ENCODE data around the gene TMEM62.
"Not testable (repeated sequence)": the region's sequence is repeated elsewhere in the genome, so short reads cannot be mapped to it uniquely, and the experiment has no call there.

The TMEM62 gene

GRCh38 chr15:43125100-43125661, 8.2 kb upstream of the TMEM62 start:
- no peak for DNase-seq

DNA sequence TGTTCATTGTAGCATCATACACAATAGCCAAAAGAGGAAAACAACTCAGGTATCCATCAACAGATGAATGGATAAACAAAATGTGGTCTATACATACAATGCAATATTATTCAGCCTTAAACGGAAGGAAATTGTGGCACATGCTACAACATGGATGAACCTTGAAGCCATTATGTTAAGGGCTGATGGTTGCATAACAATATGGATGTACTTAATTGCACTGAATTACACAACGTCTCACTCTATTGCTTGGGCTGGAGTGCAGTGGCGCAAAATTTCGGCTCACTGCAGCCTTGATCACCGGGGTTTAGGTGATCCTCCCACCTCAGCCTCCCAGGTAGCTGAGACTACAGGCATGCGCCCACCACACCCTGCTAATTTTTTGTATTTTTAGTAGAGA, 7.0 kb upstream of the TMEM62 start:
- no peak for DNase-seq

DNA sequence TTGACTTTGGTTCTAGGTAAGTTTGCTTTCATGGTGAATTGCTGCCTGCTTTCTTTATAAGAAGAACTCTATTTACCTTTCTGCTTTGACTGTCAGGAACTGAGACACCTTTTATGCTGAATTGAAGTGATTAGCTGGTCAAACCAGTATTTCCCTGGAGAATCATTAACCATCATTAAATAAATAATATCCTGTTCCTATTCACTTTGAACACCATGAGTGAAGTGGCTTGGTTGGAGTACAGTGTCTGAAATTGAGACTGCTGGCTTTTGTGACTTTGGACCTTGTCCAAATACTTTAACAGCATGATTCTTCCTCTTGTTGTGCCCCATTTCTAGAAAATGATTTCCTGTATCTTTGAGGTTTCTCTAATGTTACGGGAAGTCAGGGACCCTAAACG, 5.6 kb upstream of the TMEM62 start:
- no peak for DNase-seq

DNA sequence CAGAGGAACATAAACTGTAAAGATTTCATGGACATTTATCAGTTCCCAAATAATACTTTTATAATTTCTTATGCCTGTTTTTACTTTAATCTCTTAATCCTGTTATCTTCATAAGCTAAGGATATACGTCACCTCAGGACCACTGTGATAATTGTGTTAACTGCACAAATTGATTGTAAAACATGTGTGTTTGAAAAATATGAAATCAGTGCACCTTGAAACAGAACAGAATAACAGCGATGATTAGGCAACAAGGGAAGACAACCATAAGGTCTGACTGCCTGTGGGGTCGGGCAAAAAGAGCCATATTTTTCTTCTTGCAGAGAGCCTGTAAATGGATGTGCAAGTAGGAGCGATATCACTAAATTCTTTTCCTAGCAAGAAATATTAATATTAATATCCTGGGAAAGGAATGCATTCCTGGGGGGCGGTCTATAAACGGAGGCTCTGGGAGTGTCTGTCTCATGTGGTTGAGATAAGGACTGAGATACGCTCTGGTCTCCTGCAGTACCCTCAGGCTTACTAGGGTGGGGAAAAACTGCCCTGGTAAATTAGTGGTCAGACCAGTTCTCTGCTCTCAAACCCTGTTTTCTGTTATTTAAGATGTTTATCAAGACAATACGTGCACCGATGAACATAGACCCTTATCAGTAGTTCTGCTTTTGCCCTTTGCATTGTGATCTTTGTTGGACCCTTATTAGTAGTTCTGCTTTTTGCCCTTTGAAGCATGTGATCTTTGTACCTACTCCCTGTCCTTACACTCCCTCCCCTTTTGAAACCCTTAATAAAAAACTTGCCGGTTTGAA, 5.0 kb upstream of the TMEM62 start:
- not testable (repeated sequence) for DNase-seq

- no peak for DNase-seq
Observed at GRCh38 chr15:43128980-43129335, 4.4 kb upstream of the TMEM62 start.

DNA sequence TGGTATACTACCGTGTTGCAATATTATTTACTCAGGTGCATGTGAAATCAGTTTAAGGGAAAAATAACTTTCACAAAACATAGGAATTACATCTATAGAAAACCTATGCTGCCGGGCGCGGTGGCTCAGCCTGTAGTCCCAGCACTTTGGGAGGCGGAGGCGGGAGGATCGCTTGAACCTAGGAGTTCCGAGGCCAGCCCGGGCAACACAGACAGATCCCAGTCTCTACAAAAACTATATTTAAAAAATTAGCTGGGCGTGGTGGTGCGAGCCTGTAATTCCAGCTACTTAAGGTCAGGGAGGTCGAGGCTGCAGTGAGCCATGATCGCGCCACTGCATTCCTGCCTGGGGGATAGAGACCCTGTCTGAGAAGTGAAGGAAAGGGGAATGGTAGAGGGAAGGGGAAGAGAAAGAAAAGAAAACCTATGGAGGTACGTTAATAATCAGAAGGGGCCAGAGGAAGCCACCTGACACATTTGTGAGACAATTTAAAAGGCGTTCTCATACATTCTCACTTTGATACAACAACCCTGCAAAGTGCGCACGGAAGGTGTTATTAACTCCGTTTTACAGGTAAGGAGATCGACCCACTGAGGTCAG, 456 bp upstream of the TMEM62 start:
- DNase-seq = no peak

- no peak for DNase-seq
Observed at GRCh38 chr15:43134157-43134635, 810 bp downstream of the TMEM62 start.

DNA sequence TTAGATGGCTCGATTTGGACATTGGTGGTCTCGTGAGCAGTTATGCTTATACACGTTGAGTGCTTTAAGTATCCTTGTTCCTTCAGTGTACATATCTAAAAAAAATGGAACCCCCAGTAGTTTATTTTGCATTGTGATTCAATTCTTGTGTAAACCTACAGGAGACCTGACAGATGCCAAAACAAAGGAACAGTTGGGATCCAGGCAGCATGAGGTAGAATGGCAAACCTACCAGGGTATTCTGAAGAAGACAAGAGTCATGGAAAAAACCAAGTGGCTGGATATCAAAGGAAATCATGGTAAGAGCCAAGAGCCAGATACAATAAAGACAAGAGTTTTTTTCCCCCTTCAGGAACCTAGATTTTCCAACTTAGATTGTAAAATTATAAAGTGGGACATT, 2.0 kb downstream of the TMEM62 start:
- no peak for DNase-seq

DNA sequence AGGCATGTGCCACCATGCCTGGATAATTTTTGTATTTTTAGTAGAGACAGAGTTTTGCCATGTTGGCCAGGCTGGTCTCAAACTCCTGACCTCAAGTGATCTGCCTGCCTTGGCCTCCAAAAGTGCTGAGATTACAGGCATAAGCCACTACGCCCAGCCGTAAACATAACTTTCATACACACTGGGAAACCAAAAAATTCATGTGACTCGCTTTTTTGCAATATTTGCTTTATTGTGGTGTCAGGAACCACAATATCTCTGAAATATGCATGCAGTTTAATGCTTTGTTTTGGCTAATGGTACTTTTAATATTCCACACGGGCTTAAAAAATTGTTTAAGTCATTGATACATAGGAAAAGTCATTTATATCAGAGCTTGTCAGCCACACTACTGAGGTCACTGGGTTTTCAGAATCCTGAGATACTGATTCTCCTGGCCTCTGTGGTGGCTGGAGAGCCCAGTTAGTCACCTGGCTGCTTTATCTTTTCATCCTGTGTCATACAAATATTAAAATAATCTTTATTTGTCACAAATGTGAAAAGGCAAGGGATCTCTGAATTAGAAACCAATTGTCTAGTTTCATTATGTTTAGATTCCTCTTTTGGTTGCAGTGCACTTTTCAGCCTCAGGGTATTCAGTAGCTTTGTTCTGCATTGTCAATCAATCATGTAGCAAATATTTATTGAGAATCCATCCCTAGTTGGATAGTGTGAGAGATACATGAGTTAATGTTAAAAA, 10.0 kb downstream of the TMEM62 start:
- DNase-seq = peak; percentile 10

DNA sequence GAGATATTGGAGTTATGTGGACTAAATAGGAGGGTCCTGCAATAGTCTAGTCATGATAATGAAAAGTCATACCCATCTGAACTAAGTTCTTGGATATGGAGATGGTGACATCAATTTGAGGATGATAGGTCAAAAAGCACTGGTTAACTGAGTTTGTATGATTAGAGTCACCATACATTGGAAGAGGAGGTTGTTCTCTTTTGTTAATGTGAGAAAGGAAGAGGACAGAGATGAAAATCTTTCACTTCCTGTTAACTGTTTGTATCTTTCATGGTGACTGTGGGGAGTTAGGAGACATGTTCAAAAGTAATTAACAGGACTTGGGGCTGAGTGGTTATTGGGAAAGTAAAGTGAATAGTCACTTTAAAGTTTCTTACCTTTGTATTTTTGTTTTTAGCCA, 11.1 kb downstream of the TMEM62 start:
- no peak for DNase-seq

GRCh38 chr15:43146184-43146583, 12.8 kb downstream of the TMEM62 start:
- no peak for DNase-seq

- DNase-seq = peak; percentile 96
Observed at GRCh38 chr15:43150191-43150929, 17.0 kb downstream of the TMEM62 start.

- DNase-seq = no peak
Observed at GRCh38 chr15:43151688-43152087, 18.3 kb downstream of the TMEM62 start.

- DNase-seq = no peak
Observed at GRCh38 chr15:43153269-43153668, 19.9 kb downstream of the TMEM62 start.

GRCh38 chr15:43165801-43166325, 32.5 kb downstream of the TMEM62 start:
- DNase-seq = no peak

DNA sequence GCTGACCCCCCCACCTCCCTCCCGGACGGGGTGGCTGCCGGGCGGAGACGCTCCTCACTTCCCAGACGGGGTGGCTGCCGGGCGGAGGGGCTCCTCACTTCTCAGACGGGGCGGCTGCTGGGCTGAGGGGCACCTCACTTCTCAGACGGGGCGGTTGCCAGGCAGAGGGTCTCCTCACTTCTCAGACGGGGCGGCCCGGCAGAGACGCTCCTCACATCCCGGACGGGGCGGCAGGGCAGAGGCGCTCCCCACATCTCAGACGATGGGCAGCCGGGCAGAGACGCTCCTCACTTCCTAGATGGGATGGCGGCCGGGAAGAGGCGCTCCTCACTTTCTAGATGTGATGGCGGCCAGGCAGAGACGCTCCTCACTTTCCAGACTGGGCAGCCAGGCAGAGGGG, 33.9 kb downstream of the TMEM62 start:
- not testable (repeated sequence) for DNase-seq

- no peak for DNase-seq
Observed at GRCh38 chr15:43168192-43169107, 35.1 kb downstream of the TMEM62 start.

- no peak for DNase-seq
Observed at GRCh38 chr15:43169888-43170287, 36.5 kb downstream of the TMEM62 start.

DNA sequence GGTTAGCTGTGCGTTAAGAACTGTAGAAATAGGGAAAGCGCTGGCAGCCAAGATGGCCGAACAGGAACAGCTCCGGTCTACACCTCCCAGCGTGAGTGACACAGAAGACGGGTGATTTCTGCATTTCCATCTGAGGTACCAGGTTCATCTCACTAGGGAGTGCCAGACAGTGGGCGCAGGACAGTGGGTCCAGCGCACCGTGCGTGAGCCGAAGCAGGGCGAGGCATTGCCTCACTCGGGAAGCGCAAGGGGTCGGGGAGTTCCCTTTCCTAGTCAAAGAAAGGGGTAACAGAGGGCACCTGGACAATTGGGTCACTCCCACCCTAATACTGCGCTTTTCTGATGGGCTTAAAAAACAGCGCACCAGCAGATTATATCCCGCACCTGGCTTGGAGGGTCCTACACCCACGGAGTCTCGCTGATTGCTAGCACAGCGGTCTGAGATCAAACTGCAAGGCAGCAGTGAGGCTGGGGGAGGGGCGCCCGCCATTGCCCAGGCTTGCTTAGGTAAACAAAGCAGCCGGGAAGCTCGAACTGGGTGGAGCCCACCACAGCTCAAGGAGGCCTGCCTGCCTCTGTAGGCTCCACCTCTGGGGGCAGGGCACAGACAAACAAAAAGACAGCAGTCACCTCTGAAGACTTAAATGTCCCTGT, 42.4 kb downstream of the TMEM62 start:
- DNase-seq = not testable (repeated sequence)

GRCh38 chr15:43177147-43177546, 43.8 kb downstream of the TMEM62 start:
- DNase-seq = not testable (repeated sequence)

GRCh38 chr15:43183270-43183669, 49.9 kb downstream of the TMEM62 start:
- DNase-seq = no peak

Measured in fibroblast of skin of abdomen (primary cell).